ENCODE results near the gene MYMK.

The MYMK gene

GRCh38 chr9:133468374-133468773 lies 56.4 kb downstream of the MYMK start:
- DNase-seq (ENCODE audit: low read depth, low spot score): no peak

GRCh38 chr9:133467101-133467500 lies 57.7 kb downstream of the MYMK start:
- no peak for DNase-seq (ENCODE audit: low read depth, low spot score)

GRCh38 chr9:133465984-133466383 lies 58.8 kb downstream of the MYMK start:
- no peak for DNase-seq (ENCODE audit: low read depth, low spot score)

- no peak for DNase-seq (ENCODE audit: low read depth, low spot score)
Observed at GRCh38 chr9:133464638-133465037, 60.1 kb downstream of the MYMK start.
